Measurements from ENCODE around the gene RHCG. TPM values are rescaled to one million over a fixed set of nuclear protein-coding genes. Genes with fewer than 3 reads are reported as not detected.

RHCG gene
- total RNA-seq, result 1 to 10 TPM in 1 of 8 experiments, under 1 TPM in 2, not detected in 5; 0.11 to 6.1 (median 0.76) TPM

GRCh38 chr15:89496155-89497098, at the start of gene RHCG:
TSS of gene RHCG (minus strand) at chr15:89496583. CDS start at chr15:89496544, 39 bp downstream.
- 2 to 45% (median 28%) methylated on average over 1 to 13 of the region's 55 CpGs; no CpG with 5 or more reads in 4 of the 10 experiments for WGBS, 10 experiments
- no peak within 1 kb of the TSS for H3K27ac ChIP-seq
- in situ Hi-C loops (cut with MboI; ENCODE audit: low pct_unique_long_range_greater_than_20kb in 2 of 9, low sequenced_read_pairs in 9 of 9, unreplicated experiment in 9 of 9), result no loop called here
- peaks cover 0 to 2% of the 10 kb centered on the region in 2 donors for H3K4me1 ChIP-seq (replicated peaks in 1 of 2)
- peak; percentile 65 to 90 (median 82) for ATAC-seq (replicated peaks in 6 of 8)
- H3K4me3 ChIP-seq, result peak within 1 kb of the TSS; percentile 20 to 42 (median 32)

GRCh38 chr15:89543389-89543788, 47.0 kb upstream of the RHCG start:
- ATAC-seq (replicated peaks in 6 of 8), result no peak
- Histone ChIP-seq H3K4me3 (no peak overlapping the region), H3K27ac (no peak overlapping the region), H3K4me1 (replicated peaks in 1 of 2) (no peaks in the 10 kb centered on the region)
- in situ Hi-C loops (cut with MboI; ENCODE audit: low pct_unique_long_range_greater_than_20kb in 2 of 9, low sequenced_read_pairs in 9 of 9, unreplicated experiment in 9 of 9), result no loop called here
- WGBS, 10 experiments, result 0 to 93% (median 84%) methylated on average over 1 to 4 of the region's 4 CpGs; no CpG with 5 or more reads in 4 of the 10 experiments

GRCh38 chr15:89542369-89542768, 46.0 kb upstream of the RHCG start:
- 0 to 83% (median 53%) methylated on average over 1 to 3 of the region's 3 CpGs; no CpG with 5 or more reads in 1 of the 10 experiments for WGBS, 10 experiments

GRCh38 chr15:89539027-89539426, 42.6 kb upstream of the RHCG start:
- Histone ChIP-seq H3K4me3 (no peak overlapping the region), H3K4me1 (replicated peaks in 1 of 2) (no peaks in the 10 kb centered on the region), H3K27ac (no peak overlapping the region)
- in situ Hi-C loops (cut with MboI; ENCODE audit: low pct_unique_long_range_greater_than_20kb in 2 of 9, low sequenced_read_pairs in 9 of 9, unreplicated experiment in 9 of 9), result no loop called here
- ATAC-seq (replicated peaks in 6 of 8), result no peak
- WGBS, 10 experiments, result 8 to 100% (median 50%) methylated on average over 1 to 2 of the region's 2 CpGs; no CpG with 5 or more reads in 2 of the 10 experiments

More at GRCh38 chr15:89542369-89542768, 46.0 kb upstream of the RHCG start:
- ATAC-seq (replicated peaks in 6 of 8), result no peak
- in situ Hi-C loops (cut with MboI; ENCODE audit: low pct_unique_long_range_greater_than_20kb in 2 of 9, low sequenced_read_pairs in 9 of 9, unreplicated experiment in 9 of 9), result no loop called here
- Histone ChIP-seq H3K27ac (no peak overlapping the region), H3K4me3 (no peak overlapping the region), H3K4me1 (replicated peaks in 1 of 2) (no peaks in the 10 kb centered on the region)

GRCh38 chr15:89533861-89534544, 37.6 kb upstream of the RHCG start:
- 17 to 92% (median 72%) methylated on average over 1 to 4 of the region's 4 CpGs for WGBS, 10 experiments
- no peak overlapping the region for H3K4me3 ChIP-seq
- in situ Hi-C loops (cut with MboI; ENCODE audit: low pct_unique_long_range_greater_than_20kb in 2 of 9, low sequenced_read_pairs in 9 of 9, unreplicated experiment in 9 of 9), result no loop called here
- peak in 2 of 8 experiments; percentile 34 to 61 for ATAC-seq (replicated peaks in 6 of 8)
- no peak overlapping the region for H3K27ac ChIP-seq
- H3K4me1 ChIP-seq (replicated peaks in 1 of 2), result no peaks in the 10 kb centered on the region

GRCh38 chr15:89531796-89532537, 35.6 kb upstream of the RHCG start:
- Histone ChIP-seq H3K4me1 (replicated peaks in 1 of 2) (no peaks in the 10 kb centered on the region), H3K4me3 (no peak overlapping the region), H3K27ac (no peak overlapping the region)
- WGBS, 10 experiments, result 17 to 83% (median 60%) methylated on average over 1 to 5 of the region's 6 CpGs; no CpG with 5 or more reads in 1 of the 10 experiments
- ATAC-seq (replicated peaks in 6 of 8), result no peak
- in situ Hi-C loops (cut with MboI; ENCODE audit: low pct_unique_long_range_greater_than_20kb in 2 of 9, low sequenced_read_pairs in 9 of 9, unreplicated experiment in 9 of 9), result no loop called here

GRCh38 chr15:89530976-89531375, 34.6 kb upstream of the RHCG start:
- WGBS, 10 experiments, result 53 to 100% (median 87%) methylated on average over 3 to 4 of the region's 5 CpGs; no CpG with 5 or more reads in 6 of the 10 experiments
- in situ Hi-C loops (cut with MboI; ENCODE audit: low pct_unique_long_range_greater_than_20kb in 2 of 9, low sequenced_read_pairs in 9 of 9, unreplicated experiment in 9 of 9), result no loop called here
- H3K4me3 ChIP-seq, result no peak overlapping the region
- no peaks in the 10 kb centered on the region for H3K4me1 ChIP-seq (replicated peaks in 1 of 2)
- no peak overlapping the region for H3K27ac ChIP-seq
- peak in 1 of 8 experiments; percentile 53 for ATAC-seq (replicated peaks in 6 of 8)

- 0 to 86% (median 61%) methylated on average over 1 to 5 of the region's 6 CpGs; no CpG with 5 or more reads in 3 of the 10 experiments for WGBS, 10 experiments
- no peaks in the 10 kb centered on the region for H3K4me1 ChIP-seq (replicated peaks in 1 of 2)
- H3K4me3 ChIP-seq, result no peak overlapping the region
- in situ Hi-C loops (cut with MboI; ENCODE audit: low pct_unique_long_range_greater_than_20kb in 2 of 9, low sequenced_read_pairs in 9 of 9, unreplicated experiment in 9 of 9), result no loop called here
- no peak overlapping the region for H3K27ac ChIP-seq
- no peak for ATAC-seq (replicated peaks in 6 of 8)
Observed at GRCh38 chr15:89528757-89529352, 32.5 kb upstream of the RHCG start.

GRCh38 chr15:89526601-89527441, 30.4 kb upstream of the RHCG start:
- in situ Hi-C loops (cut with MboI; ENCODE audit: low pct_unique_long_range_greater_than_20kb in 2 of 9, low sequenced_read_pairs in 9 of 9, unreplicated experiment in 9 of 9), result no loop called here
- Histone ChIP-seq H3K27ac (no peak overlapping the region), H3K4me3 (no peak overlapping the region), H3K4me1 (replicated peaks in 1 of 2) (no peaks in the 10 kb centered on the region)
- no peak for ATAC-seq (replicated peaks in 6 of 8)
- WGBS, 10 experiments, result 10 to 75% (median 60%) methylated on average over 1 to 4 of the region's 10 CpGs; no CpG with 5 or more reads in 5 of the 10 experiments

GRCh38 chr15:89526181-89526580, 29.8 kb upstream of the RHCG start:
- in situ Hi-C loops (cut with MboI; ENCODE audit: low pct_unique_long_range_greater_than_20kb in 2 of 9, low sequenced_read_pairs in 9 of 9, unreplicated experiment in 9 of 9), result no loop called here

GRCh38 chr15:89524184-89524583, 27.8 kb upstream of the RHCG start:
- Histone ChIP-seq H3K4me1 (replicated peaks in 1 of 2) (no peaks in the 10 kb centered on the region), H3K27ac (no peak overlapping the region), H3K4me3 (no peak overlapping the region)
- ATAC-seq (replicated peaks in 6 of 8), result no peak
- WGBS, 10 experiments, result 0 to 88% (median 75%) methylated on average over 1 of the region's 1 CpG; no CpG with 5 or more reads in 3 of the 10 experiments
- in situ Hi-C loops (cut with MboI; ENCODE audit: low pct_unique_long_range_greater_than_20kb in 2 of 9, low sequenced_read_pairs in 9 of 9, unreplicated experiment in 9 of 9), result no loop called here

More at GRCh38 chr15:89526181-89526580, 29.8 kb upstream of the RHCG start:
- no peak for ATAC-seq (replicated peaks in 6 of 8)
- 0 to 89% (median 44%) methylated on average over 1 to 7 of the region's 7 CpGs; no CpG with 5 or more reads in 1 of the 10 experiments for WGBS, 10 experiments
- Histone ChIP-seq H3K4me3 (no peak overlapping the region), H3K27ac (no peak overlapping the region), H3K4me1 (replicated peaks in 1 of 2) (no peaks in the 10 kb centered on the region)

All from motor neuron (in vitro differentiated cells).